Central memory CD4-positive, alpha-beta T cell (primary cell): Measurements from ENCODE around the gene OR6C1.
"Not testable (repeated sequence)": the region's sequence is repeated elsewhere in the genome, so short reads cannot be mapped to it uniquely, and the experiment has no call there.

Experiments
- DNase-seq: peaks from one replicate; pipeline ENCODE4 v3.0.0; 2022
- total RNA-seq, 3 experiments: gene quantifications; one replicate each; lab custom pipeline; 2026; lab: John Stamatoyannopoulos, UW

Gene OR6C1
- 0 reads per million in 3 experiments for total RNA-seq

- DNase-seq: no peak
Measured at GRCh38 chr12:55314043-55314442, at the start of gene OR6C1. OR6C1 (plus strand) TSS chr12:55314343; CDS start chr12:55320600, 6,257 bp downstream.

DNA sequence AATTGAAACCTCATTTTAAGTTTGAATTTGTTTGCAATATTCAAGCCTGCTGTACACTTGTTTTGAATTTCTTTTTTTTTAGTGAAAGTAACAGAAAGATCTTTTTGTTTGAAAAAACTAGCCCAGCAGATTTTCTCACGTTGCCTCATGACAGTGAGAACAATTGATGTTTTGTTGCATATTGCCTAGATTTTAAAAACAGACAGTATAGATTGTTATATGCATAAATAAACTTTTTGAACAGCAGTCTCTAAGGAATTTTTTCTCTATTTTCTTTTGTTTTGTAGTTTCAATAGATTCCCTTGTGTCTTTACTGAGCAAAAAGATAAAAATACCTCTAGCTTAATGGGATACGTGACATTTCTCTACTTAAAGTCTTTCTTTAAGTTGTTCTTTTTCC lies 33.2 kb upstream of the OR6C1 start:
- no peak for DNase-seq

- no peak for DNase-seq
Measured at GRCh38 chr12:55289999-55290398, 24.1 kb upstream of the OR6C1 start.

- DNase-seq: no peak
Measured at GRCh38 chr12:55296469-55296868, 17.7 kb upstream of the OR6C1 start, which contains the start of gene OR6C6. OR6C6 (minus strand) TSS chr12:55296569; CDS start chr12:55295232, 1,337 bp downstream.

GRCh38 chr12:55320201-55320600 lies 6.1 kb downstream of the OR6C1 start:
- DNase-seq: no peak

DNA sequence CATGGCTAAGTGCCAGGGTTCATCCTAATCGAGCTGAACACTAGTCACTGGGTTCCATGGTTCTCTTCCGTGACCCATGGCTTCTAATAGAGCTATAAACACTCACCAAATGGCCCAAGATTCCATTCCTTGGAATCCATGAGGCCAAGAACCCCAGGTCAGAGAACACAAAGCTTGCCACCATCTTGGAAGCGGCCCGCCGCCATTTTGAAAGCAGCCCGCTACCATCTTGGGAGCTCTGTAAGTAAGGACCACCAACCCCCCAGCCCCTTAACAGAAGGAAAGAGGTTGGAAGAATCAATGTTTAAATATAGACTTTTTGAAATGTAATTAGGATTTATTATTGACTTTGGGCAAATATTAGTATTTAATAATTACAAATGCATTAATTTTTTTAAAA lies 11.7 kb downstream of the OR6C1 start:
- not testable (repeated sequence) for DNase-seq

DNA sequence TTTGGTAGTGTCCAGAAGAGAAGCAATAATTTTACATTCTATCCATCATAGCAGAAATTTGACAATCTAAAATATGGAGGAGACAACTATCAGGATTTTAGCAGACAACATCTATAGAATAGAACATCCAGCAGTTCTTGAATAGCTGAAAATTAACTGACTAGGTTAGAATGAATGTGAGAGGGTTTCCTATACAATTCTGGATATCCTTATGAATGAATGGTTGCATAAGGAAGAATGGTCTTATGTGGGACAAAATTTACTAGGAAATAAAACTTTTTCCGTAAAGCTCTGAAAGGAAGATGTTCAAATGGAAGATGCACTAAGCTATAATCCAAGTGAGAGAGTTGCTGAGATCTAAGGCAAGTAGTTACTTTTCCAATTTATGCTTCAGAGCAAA lies 16.3 kb downstream of the OR6C1 start, which contains the start of gene OR6C3:
TSS of gene OR6C3 (plus strand) at position 301 of the 400 bp plus-strand sequence. CDS start 955 bp downstream, outside the sequence.
- DNase-seq: no peak

DNA sequence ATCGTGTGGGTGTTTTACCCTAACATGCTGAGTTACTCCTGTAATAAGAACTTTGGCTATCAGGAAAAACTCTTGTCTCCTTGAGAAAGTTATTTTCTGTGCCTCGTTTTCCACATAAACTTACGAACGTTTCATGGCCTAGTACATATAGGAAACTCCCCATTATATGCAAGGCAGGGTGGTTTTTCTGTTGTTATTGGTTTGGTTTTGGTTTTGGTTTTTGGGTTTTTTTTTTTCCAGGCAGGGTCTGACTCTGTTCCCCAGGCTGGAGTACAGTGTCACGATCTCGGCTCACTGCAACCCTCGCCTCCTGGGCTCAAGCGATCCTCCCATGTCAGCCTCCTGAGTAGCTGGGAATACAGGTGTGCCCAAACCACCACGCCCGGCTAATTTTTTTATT lies 21.9 kb downstream of the OR6C1 start:
- DNase-seq: no peak

- DNase-seq: not testable (repeated sequence)
Measured at GRCh38 chr12:55355338-55355737, 41.2 kb downstream of the OR6C1 start.

DNA sequence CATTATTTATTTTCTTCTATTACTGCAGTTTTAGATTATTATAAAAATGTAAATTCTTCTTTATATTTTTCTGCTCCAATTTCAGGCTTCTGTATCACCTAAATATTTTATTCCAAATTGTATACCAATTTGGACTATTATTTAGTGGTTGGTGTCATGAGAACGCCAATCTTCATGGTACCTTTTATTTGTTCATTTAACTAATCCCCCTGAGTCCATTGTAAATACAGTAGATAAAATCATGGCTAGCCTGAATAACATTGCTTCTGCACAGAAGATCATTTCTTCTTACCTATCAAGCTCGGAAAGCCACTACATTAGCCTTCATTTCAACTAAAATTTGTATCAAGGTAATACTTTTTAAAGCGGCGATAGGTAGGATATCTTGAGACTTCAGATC lies 48.5 kb downstream of the OR6C1 start, which contains the start of gene OR6C75:
TSS of gene OR6C75 (plus strand) at position 301 of the 400 bp plus-strand sequence. CDS start 2,136 bp downstream, outside the sequence.
- DNase-seq: no peak

- no peak for DNase-seq
Measured at GRCh38 chr12:55365086-55365485, 50.9 kb downstream of the OR6C1 start.
